SU-DHL-6 (cell line): Measurements from ENCODE around the gene RSPH1.

Source experiments
- H2AFZ ChIP-seq: fragments of 200-600 bp; sonication (generic); 2 replicates; pipeline ENCODE4 v1.6.1; 2014; ENCODE audit warnings: low read depth, mild to moderate bottlenecking, moderate library complexity, mixed read lengths, antibody characterized with exemption, low read length; ENCODE audit not compliant: severe bottlenecking
- H3F3A ChIP-seq: fragments of 200-600 bp; shearing (Covaris generic); 2 replicates; pipeline ENCODE4 v1.6.0; 2016; ENCODE audit warnings: antibody characterized with exemption, mild to moderate bottlenecking; ENCODE audit not compliant: insufficient read depth
- H3K27ac ChIP-seq: fragments of 200-600 bp; sonication (generic); 2 replicates; pipeline ENCODE4 v1.5.1; 2016; ENCODE audit warnings: low read depth, mild to moderate bottlenecking, low read length, moderate library complexity, mixed read lengths
- H3K27me3 ChIP-seq: fragments of 200-600 bp; sonication (generic), shearing (Covaris generic); 2 replicates; pipeline ENCODE4 v1.6.0; 2014; ENCODE audit warnings: mild to moderate bottlenecking, low read length
- H3K36me3 ChIP-seq: fragments of 200-600 bp; sonication (generic); 2 replicates; pipeline ENCODE4 v1.6.1; 2014; ENCODE audit warnings: mild to moderate bottlenecking, low read length, mixed read lengths
- H3K4me2 ChIP-seq: fragments of 300-600, 200-600 bp; shearing (Covaris generic), sonication (generic); 2 replicates; pipeline ENCODE4 v1.6.0; 2014; ENCODE audit warnings: low read length, low read depth, mild to moderate bottlenecking; ENCODE audit not compliant: poor library complexity, severe bottlenecking
- H3K4me3 ChIP-seq: fragments of 200-600 bp; sonication (generic); 2 replicates; pipeline ENCODE4 v1.5.1; 2014; ENCODE audit warnings: antibody characterized with exemption, low read length, mild to moderate bottlenecking, mixed read lengths; ENCODE audit not compliant: insufficient read depth, poor library complexity, severe bottlenecking
- H3K79me2 ChIP-seq: fragments of 200-600 bp; sonication (generic); 2 replicates; pipeline ENCODE4 v1.6.1; 2014; ENCODE audit warnings: mild to moderate bottlenecking, low read length, moderate library complexity; ENCODE audit not compliant: insufficient read depth
- H3K9ac ChIP-seq: fragments of 200-600 bp; sonication (generic); 2 replicates; pipeline ENCODE4 v1.7.0; 2014; ENCODE audit warnings: mild to moderate bottlenecking, low read length
- H3K9me2 ChIP-seq: fragments of 200-600 bp; sonication (generic); replicated peaks from 2 replicates; pipeline ENCODE4 v1.6.1; 2014; ENCODE audit warnings: low read length; ENCODE audit not compliant: insufficient read depth
- H3K9me3 ChIP-seq: fragments of 200-600 bp; sonication (generic); 2 replicates; pipeline ENCODE4 v1.6.1; 2014; ENCODE audit warnings: low read length, mixed read lengths; ENCODE audit not compliant: insufficient read depth
- H4K20me1 ChIP-seq: fragments of 200-600 bp; sonication (generic); 2 replicates; pipeline ENCODE4 v1.6.1; 2014; ENCODE audit warnings: low read depth, mild to moderate bottlenecking, antibody characterized with exemption, low read length, moderate library complexity, mixed read lengths
- EZH2phosphoT487 ChIP-seq: fragments of 200-600 bp; sonication (generic), shearing (Covaris generic); conservative IDR thresholded peaks from 2 replicates; pipeline ENCODE4 v1.6.1; 2018; ENCODE audit warnings: mild to moderate bottlenecking, antibody characterized with exemption, low read length, moderate library complexity, mixed read lengths
- TF ChIP-seq, protein P1 (sequence below): fragments of 200-600 bp; sonication (generic); IDR thresholded peaks from one replicate; pipeline ENCODE4 v1.5.1; 2017; ENCODE audit warnings: antibody characterized with exemption, mild to moderate bottlenecking, low read length, moderate library complexity; ENCODE audit not compliant: insufficient read depth, poor library complexity, severe bottlenecking

Gene RSPH1

DNA sequence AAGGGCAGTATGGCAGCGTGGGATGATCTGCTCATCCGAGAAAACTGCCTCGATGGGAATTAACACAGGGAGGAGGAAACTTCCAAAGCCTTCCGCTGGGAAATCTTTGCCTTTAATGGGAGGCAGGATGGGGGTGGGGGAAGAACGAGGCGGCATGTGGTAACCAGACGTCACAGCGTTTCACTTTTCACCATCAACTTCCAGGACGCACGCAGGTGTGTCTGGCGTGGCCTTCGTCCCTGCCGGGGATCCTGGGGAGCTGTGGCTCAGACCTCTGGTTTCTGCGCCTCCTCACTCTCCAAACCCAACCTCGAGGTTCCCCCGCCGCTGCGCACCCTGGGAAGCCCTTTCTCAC, 282 bp downstream of the RSPH1 start:
- no peaks in the 10 kb centered on the region for H3K36me3 ChIP-seq
- H3K9me2 ChIP-seq: no peaks in the 10 kb centered on the region
- no peaks in the 10 kb centered on the region for H3K79me2 ChIP-seq
- peak overlapping the region; percentile 20 for H2AFZ ChIP-seq
- TF ChIP-seq, protein P1, sequence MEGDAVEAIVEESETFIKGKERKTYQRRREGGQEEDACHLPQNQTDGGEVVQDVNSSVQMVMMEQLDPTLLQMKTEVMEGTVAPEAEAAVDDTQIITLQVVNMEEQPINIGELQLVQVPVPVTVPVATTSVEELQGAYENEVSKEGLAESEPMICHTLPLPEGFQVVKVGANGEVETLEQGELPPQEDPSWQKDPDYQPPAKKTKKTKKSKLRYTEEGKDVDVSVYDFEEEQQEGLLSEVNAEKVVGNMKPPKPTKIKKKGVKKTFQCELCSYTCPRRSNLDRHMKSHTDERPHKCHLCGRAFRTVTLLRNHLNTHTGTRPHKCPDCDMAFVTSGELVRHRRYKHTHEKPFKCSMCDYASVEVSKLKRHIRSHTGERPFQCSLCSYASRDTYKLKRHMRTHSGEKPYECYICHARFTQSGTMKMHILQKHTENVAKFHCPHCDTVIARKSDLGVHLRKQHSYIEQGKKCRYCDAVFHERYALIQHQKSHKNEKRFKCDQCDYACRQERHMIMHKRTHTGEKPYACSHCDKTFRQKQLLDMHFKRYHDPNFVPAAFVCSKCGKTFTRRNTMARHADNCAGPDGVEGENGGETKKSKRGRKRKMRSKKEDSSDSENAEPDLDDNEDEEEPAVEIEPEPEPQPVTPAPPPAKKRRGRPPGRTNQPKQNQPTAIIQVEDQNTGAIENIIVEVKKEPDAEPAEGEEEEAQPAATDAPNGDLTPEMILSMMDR: no peak
- no peak for TF ChIP-seq EZH2phosphoT487
- H3K9me3 ChIP-seq: no peaks in the 10 kb centered on the region
- no peaks in the 10 kb centered on the region for H3F3A ChIP-seq
- peak overlapping the region; percentile 36; the same call in 1 of the 2 replicates for H3K9ac ChIP-seq
- no peak overlapping the region for H3K27ac ChIP-seq
- H3K4me3 ChIP-seq: peak overlapping the region; percentile 49
- H4K20me1 ChIP-seq: no peaks in the 10 kb centered on the region
- no peaks in the 10 kb centered on the region for H3K27me3 ChIP-seq
- peak overlapping the region; percentile 61 for H3K4me2 ChIP-seq

- H2AFZ ChIP-seq: no peak overlapping the region
- H3K4me2 ChIP-seq: no peak overlapping the region
- no peak for TF ChIP-seq EZH2phosphoT487
- TF ChIP-seq, protein P1: no peak
- H3K4me3 ChIP-seq: no peak overlapping the region
- H3K36me3 ChIP-seq: no peaks in the 10 kb centered on the region
- no peak overlapping the region for H3K27ac ChIP-seq
- no peak overlapping the region for H3K9ac ChIP-seq
- H3K9me2 ChIP-seq: no peaks in the 10 kb centered on the region
- H3F3A ChIP-seq: no peaks in the 10 kb centered on the region
- H3K27me3 ChIP-seq: no peaks in the 10 kb centered on the region
- no peaks in the 10 kb centered on the region for H4K20me1 ChIP-seq
- no peaks in the 10 kb centered on the region for H3K79me2 ChIP-seq
- H3K9me3 ChIP-seq: no peaks in the 10 kb centered on the region
Measured at GRCh38 chr21:42495027-42495426, 997 bp downstream of the RSPH1 start.

DNA sequence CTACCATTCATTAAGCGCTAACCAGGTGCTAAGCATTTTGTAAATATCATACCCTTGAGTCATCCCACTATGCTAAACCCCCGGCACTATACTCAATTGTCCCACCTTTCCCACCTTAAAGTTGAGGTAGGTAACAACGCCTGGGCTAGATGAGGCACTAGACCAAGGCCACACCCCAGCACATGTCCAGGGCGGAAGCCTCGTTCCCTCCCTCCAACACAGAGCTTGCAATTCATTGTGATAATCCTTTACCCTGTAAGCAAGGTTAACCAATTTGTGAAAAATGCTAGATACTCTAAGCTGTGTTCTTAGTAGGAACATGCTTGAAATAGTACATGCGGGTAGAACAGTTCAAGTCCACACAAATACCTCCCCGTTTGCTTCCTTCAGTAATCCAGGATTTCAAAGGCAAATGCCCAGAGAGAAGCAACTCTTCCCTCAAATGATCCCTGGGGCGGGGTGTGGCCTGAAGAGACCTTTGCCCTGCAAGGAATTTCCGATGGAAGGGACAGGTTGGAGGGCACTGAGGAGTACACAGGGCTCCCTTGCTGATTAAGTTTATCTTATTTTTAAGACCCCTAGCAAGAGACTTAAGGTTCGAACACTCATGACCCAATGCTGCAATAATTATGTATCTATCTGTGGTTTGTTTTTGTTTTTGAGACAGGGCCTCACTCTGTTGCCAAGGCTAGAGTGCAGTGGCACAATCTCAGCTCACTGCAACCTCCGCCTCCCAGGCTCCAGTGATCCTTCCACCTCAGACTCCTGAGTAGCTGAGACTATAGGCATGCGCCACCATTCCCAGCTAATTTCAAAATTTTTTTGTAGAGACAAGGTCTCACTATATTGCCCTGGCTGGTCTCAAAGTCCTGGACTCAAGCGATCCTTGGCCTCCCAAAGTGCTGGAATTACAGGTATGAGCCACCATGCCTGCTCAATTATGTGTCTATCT, 2.6 kb downstream of the RSPH1 start:
- no peaks in the 10 kb centered on the region for H3K9me2 ChIP-seq
- no peaks in the 10 kb centered on the region for H3K36me3 ChIP-seq
- no peaks in the 10 kb centered on the region for H3K79me2 ChIP-seq
- H3K4me3 ChIP-seq: no peak overlapping the region
- no peaks in the 10 kb centered on the region for H3F3A ChIP-seq
- no peak overlapping the region for H2AFZ ChIP-seq
- H3K27me3 ChIP-seq: no peaks in the 10 kb centered on the region
- H3K4me2 ChIP-seq: no peak overlapping the region
- no peaks in the 10 kb centered on the region for H3K9me3 ChIP-seq
- H4K20me1 ChIP-seq: no peaks in the 10 kb centered on the region
- TF ChIP-seq, protein P1: no peak
- no peak for TF ChIP-seq EZH2phosphoT487
- H3K9ac ChIP-seq: no peak overlapping the region
- no peak overlapping the region for H3K27ac ChIP-seq
